HEK293 (cell line): ENCODE measurements around the gene ELL.

Experiments
- BCL11A ChIP-seq: fragments of 450-650 bp; formaldehyde crosslinking; IDR thresholded peaks from 2 replicates; pipeline ENCODE4 v1.5.1; 2016; ENCODE audit warnings: low read depth, missing biosample characterization, missing genetic modification characterization
- FEZF1 ChIP-seq: fragments of 450-650 bp; formaldehyde crosslinking; IDR thresholded peaks from 2 replicates; pipeline ENCODE4 v1.5.1; 2016; ENCODE audit warnings: missing biosample characterization, missing genetic modification characterization
- GLI4 ChIP-seq: fragments of 450-650 bp; formaldehyde crosslinking; IDR thresholded peaks from 2 replicates; pipeline ENCODE4 v1.5.1; 2016; ENCODE audit warnings: missing biosample characterization, missing genetic modification characterization
- GLIS2 ChIP-seq: fragments of 450-650 bp; formaldehyde crosslinking; IDR thresholded peaks from 2 replicates; pipeline ENCODE4 v1.5.1; 2016; ENCODE audit warnings: missing biosample characterization, missing genetic modification characterization
- KLF10 ChIP-seq: fragments of 450-650 bp; IDR thresholded peaks from 2 replicates; pipeline ENCODE4 v1.5.1; 2018; ENCODE audit warnings: missing biosample characterization, mild to moderate bottlenecking, missing genetic modification characterization
- ZNF112 ChIP-seq: fragments of 450-650 bp; formaldehyde crosslinking; IDR thresholded peaks from 2 replicates; pipeline ENCODE4 v1.5.0; 2017; ENCODE audit warnings: missing biosample characterization, missing genetic modification characterization
- ZNF157 ChIP-seq: fragments of 450-650 bp; formaldehyde crosslinking; IDR thresholded peaks from 2 replicates; pipeline ENCODE4 v1.5.1; 2016; ENCODE audit warnings: missing biosample characterization, missing genetic modification characterization
- ZNF19 ChIP-seq: fragments of 450-650 bp; formaldehyde crosslinking; IDR thresholded peaks from 2 replicates; pipeline ENCODE4; 2016; ENCODE audit warnings: missing biosample characterization, missing genetic modification characterization, low read depth
- ZNF23 ChIP-seq: fragments of 450-650 bp; formaldehyde crosslinking; IDR thresholded peaks from 2 replicates; pipeline ENCODE4 v1.5.1; 2016; ENCODE audit warnings: missing biosample characterization, missing genetic modification characterization, borderline replicate concordance
- ZNF354C ChIP-seq: fragments of 450-650 bp; formaldehyde crosslinking; IDR thresholded peaks from 2 replicates; pipeline ENCODE4 v1.5.1; 2016; ENCODE audit warnings: missing biosample characterization, missing genetic modification characterization, low read depth, borderline replicate concordance
- ZNF37A ChIP-seq: fragments of 450-650 bp; IDR thresholded peaks from 2 replicates; pipeline ENCODE4 v1.5.1; 2018; ENCODE audit warnings: missing biosample characterization, missing genetic modification characterization
- ZNF423 ChIP-seq: fragments of 450-650 bp; formaldehyde crosslinking; IDR thresholded peaks from 2 replicates; pipeline ENCODE4 v1.5.1; 2016; ENCODE audit warnings: missing biosample characterization, missing genetic modification characterization
- ZNF501 ChIP-seq: fragments of 450-650 bp; formaldehyde crosslinking; IDR thresholded peaks from 2 replicates; pipeline ENCODE4 v1.5.1; 2016; ENCODE audit warnings: missing biosample characterization, missing genetic modification characterization
- ZNF510 ChIP-seq: fragments of 450-650 bp; formaldehyde crosslinking; IDR thresholded peaks from 2 replicates; pipeline ENCODE4 v1.5.1; 2018; ENCODE audit warnings: mild to moderate bottlenecking, missing genetic modification characterization, missing biosample characterization; ENCODE audit not compliant: insufficient replicate concordance
- ZNF529 ChIP-seq: fragments of 450-650 bp; formaldehyde crosslinking; IDR thresholded peaks from 2 replicates; pipeline ENCODE4 v1.5.1; 2017; ENCODE audit warnings: missing genetic modification characterization, missing biosample characterization; ENCODE audit not compliant: insufficient replicate concordance
- ZNF571 ChIP-seq: fragments of 450-650 bp; formaldehyde crosslinking; IDR thresholded peaks from 2 replicates; pipeline ENCODE4 v1.5.0; 2017; ENCODE audit warnings: missing biosample characterization, missing genetic modification characterization
- ZNF677 ChIP-seq: fragments of 450-650 bp; IDR thresholded peaks from 2 replicates; pipeline ENCODE4 v1.5.0; 2018; ENCODE audit warnings: missing biosample characterization, mild to moderate bottlenecking, missing genetic modification characterization, moderate library complexity
- ZNF792 ChIP-seq: fragments of 450-650 bp; formaldehyde crosslinking; IDR thresholded peaks from 2 replicates; pipeline ENCODE4 v1.5.1; 2016; ENCODE audit warnings: missing biosample characterization, missing genetic modification characterization
- ZNF830 ChIP-seq: fragments of 450-650 bp; IDR thresholded peaks from 2 replicates; pipeline ENCODE4 v1.5.0; 2018; ENCODE audit warnings: missing biosample characterization, missing genetic modification characterization, low read depth, mild to moderate bottlenecking, moderate library complexity
- ZNF837 ChIP-seq: fragments of 450-650 bp; formaldehyde crosslinking; IDR thresholded peaks from 2 replicates; pipeline ENCODE4 v1.5.1; 2016; ENCODE audit warnings: missing biosample characterization, missing genetic modification characterization
- ZSCAN16 ChIP-seq: fragments of 450-650 bp; formaldehyde crosslinking; IDR thresholded peaks from 2 replicates; pipeline ENCODE4 v1.5.1; 2016; ENCODE audit warnings: missing biosample characterization, missing genetic modification characterization
- ZSCAN23 ChIP-seq: fragments of 450-650 bp; formaldehyde crosslinking; IDR thresholded peaks from 2 replicates; pipeline ENCODE4 v1.5.1; 2016; ENCODE audit warnings: missing biosample characterization, missing genetic modification characterization
- ZSCAN30 ChIP-seq: fragments of 450-650 bp; IDR thresholded peaks from 2 replicates; pipeline ENCODE4 v1.5.1; 2018; ENCODE audit warnings: missing biosample characterization, mild to moderate bottlenecking, missing genetic modification characterization, moderate library complexity
- TF ChIP-seq, protein P1 (sequence below): fragments of 450-650 bp; formaldehyde crosslinking; IDR thresholded peaks from 2 replicates; pipeline ENCODE4 v1.5.1; 2016; ENCODE audit warnings: missing biosample characterization, missing genetic modification characterization, low read depth
- TF ChIP-seq, protein P2 (sequence below): fragments of 450-650 bp; formaldehyde crosslinking; IDR thresholded peaks from 2 replicates; pipeline ENCODE4 v1.5.1; 2016; ENCODE audit warnings: missing biosample characterization, missing genetic modification characterization, borderline replicate concordance
- TF ChIP-seq, protein P3 (sequence below): fragments of 450-650 bp; formaldehyde crosslinking; IDR thresholded peaks from 2 replicates; pipeline ENCODE4 v1.5.1; 2016; ENCODE audit warnings: missing biosample characterization, missing genetic modification characterization
- TF ChIP-seq, protein P4 (sequence below): fragments of 450-650 bp; formaldehyde crosslinking; IDR thresholded peaks from 2 replicates; pipeline ENCODE4 v1.5.1; 2016; ENCODE audit warnings: missing biosample characterization, missing genetic modification characterization
- TF ChIP-seq, protein P5 (sequence below): fragments of 450-650 bp; formaldehyde crosslinking; IDR thresholded peaks from 2 replicates; pipeline ENCODE4 v1.5.1; 2016; ENCODE audit warnings: missing biosample characterization, missing genetic modification characterization
- TF ChIP-seq, protein P6 (sequence below): fragments of 450-650 bp; formaldehyde crosslinking; IDR thresholded peaks from 2 replicates; pipeline ENCODE4 v1.5.0; 2017; ENCODE audit warnings: missing biosample characterization, missing genetic modification characterization, borderline replicate concordance

ELL gene

DNA sequence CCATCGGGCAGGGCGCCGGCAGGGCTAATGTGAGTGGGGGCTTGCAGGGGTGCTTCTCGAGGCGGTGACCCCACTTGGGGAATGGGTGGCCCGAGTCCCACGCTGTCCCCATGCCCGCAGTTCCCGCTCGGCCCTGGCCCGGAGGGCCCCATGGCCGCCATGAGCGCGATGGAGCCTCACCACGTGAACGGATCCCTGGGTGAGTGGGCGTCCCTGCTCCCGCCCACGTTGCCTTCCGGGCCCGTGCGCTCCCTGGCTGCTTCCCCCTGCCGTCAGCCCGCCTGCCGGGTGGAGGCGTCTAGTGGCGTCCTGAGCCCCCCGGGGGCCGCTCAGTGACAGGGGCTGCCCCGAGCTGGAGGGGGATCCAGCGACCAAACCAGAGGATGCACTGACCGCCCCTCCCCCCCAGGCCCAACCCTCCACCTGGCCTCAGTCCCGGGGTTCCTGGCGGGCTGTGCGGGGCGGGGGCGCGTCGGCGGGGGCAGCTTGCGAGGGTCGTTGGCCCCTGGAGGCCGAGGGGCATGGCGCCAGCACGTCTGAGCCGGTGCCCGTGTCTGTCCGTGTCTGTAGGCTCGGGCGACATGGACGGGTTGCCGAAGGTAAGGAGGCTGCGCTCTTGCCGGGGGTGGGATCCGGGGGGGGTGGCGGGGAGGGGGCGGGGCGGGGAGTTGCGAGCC lies 88.7 kb downstream of the ELL start (continued):
- TF ChIP-seq, protein P1, sequence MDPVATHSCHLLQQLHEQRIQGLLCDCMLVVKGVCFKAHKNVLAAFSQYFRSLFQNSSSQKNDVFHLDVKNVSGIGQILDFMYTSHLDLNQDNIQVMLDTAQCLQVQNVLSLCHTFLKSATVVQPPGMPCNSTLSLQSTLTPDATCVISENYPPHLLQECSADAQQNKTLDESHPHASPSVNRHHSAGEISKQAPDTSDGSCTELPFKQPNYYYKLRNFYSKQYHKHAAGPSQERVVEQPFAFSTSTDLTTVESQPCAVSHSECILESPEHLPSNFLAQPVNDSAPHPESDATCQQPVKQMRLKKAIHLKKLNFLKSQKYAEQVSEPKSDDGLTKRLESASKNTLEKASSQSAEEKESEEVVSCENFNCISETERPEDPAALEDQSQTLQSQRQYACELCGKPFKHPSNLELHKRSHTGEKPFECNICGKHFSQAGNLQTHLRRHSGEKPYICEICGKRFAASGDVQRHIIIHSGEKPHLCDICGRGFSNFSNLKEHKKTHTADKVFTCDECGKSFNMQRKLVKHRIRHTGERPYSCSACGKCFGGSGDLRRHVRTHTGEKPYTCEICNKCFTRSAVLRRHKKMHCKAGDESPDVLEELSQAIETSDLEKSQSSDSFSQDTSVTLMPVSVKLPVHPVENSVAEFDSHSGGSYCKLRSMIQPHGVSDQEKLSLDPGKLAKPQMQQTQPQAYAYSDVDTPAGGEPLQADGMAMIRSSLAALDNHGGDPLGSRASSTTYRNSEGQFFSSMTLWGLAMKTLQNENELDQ (tag by site-specific recombination): no peak
- TF ChIP-seq ZNF837 (tag by site-specific recombination): no peak
- TF ChIP-seq ZNF354C (tag by site-specific recombination): no peak
- TF ChIP-seq ZNF792 (tag by site-specific recombination): no peak
- no peak for TF ChIP-seq ZNF112 (tag by site-specific recombination)
- no peak for TF ChIP-seq ZNF23 (tag by site-specific recombination)
- TF ChIP-seq ZNF423: peak; percentile 60
- TF ChIP-seq ZSCAN16 (tag by site-specific recombination): no peak
- no peak for TF ChIP-seq ZNF37A (tag by site-specific recombination)
- no peak for TF ChIP-seq GLI4 (tag by site-specific recombination)
- no peak for TF ChIP-seq ZNF19 (tag by site-specific recombination)
- TF ChIP-seq, protein P2, sequence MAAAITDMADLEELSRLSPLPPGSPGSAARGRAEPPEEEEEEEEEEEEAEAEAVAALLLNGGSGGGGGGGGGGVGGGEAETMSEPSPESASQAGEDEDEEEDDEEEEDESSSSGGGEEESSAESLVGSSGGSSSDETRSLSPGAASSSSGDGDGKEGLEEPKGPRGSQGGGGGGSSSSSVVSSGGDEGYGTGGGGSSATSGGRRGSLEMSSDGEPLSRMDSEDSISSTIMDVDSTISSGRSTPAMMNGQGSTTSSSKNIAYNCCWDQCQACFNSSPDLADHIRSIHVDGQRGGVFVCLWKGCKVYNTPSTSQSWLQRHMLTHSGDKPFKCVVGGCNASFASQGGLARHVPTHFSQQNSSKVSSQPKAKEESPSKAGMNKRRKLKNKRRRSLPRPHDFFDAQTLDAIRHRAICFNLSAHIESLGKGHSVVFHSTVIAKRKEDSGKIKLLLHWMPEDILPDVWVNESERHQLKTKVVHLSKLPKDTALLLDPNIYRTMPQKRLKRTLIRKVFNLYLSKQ: peak; percentile 45; the same call in 1 of the 2 replicates
- TF ChIP-seq FEZF1: no peak
- TF ChIP-seq ZNF529 (tag by site-specific recombination): no peak
- TF ChIP-seq, protein P3, sequence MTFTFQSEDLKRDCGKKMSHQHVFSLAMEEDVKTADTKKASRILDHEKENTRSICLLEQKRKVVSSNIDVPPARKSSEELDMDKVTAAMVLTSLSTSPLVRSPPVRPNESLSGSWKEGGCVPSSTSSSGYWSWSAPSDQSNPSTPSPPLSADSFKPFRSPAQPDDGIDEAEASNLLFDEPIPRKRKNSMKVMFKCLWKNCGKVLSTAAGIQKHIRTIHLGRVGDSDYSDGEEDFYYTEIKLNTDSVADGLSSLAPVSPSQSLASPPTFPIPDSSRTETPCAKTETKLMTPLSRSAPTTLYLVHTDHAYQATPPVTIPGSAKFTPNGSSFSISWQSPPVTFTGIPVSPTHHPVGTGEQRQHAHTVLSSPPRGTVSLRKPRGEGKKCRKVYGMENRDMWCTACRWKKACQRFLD (tag by site-specific recombination): no peak
- TF ChIP-seq ZNF571 (tag by site-specific recombination): no peak
- peak; percentile 57; the same call in 1 of the 2 replicates for TF ChIP-seq BCL11A (tag by site-specific recombination)
- TF ChIP-seq, protein P4, sequence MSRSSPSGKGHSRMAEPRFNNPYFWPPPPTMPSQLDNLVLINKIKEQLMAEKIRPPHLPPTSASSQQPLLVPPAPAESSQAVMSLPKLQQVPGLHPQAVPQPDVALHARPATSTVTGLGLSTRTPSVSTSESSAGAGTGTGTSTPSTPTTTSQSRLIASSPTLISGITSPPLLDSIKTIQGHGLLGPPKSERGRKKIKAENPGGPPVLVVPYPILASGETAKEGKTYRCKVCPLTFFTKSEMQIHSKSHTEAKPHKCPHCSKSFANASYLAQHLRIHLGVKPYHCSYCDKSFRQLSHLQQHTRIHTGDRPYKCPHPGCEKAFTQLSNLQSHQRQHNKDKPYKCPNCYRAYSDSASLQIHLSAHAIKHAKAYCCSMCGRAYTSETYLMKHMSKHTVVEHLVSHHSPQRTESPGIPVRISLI (tag by site-specific recombination): no peak
- TF ChIP-seq ZNF677 (tag by site-specific recombination): no peak
- TF ChIP-seq ZNF510 (tag by site-specific recombination): no peak
- peak; percentile 69 for TF ChIP-seq ZSCAN30 (tag by site-specific recombination)
- no peak for TF ChIP-seq ZSCAN23
- peak; percentile 94 for TF ChIP-seq ZNF501 (tag by site-specific recombination)
- TF ChIP-seq GLIS2: peak; percentile 93
- no peak for TF ChIP-seq ZNF157 (tag by site-specific recombination)
- TF ChIP-seq, protein P5, sequence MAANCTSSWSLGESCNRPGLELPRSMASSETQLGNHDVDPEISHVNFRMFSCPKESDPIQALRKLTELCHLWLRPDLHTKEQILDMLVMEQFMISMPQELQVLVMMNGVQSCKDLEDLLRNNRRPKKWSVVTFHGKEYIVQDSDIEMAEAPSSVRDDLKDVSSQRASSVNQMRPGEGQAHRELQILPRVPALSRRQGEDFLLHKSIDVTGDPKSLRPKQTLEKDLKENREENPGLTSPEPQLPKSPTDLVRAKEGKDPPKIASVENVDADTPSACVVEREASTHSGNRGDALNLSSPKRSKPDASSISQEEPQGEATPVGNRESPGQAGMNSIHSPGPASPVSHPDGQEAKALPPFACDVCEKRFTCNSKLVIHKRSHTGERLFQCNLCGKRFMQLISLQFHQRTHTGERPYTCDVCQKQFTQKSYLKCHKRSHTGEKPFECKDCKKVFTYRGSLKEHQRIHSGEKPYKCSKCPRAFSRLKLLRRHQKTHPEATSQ (tag by site-specific recombination): 0 out of 2 replicates have a peak, but pooled peaks have one; percentile 49
- no peak for TF ChIP-seq ZNF830 (tag by site-specific recombination)
- TF ChIP-seq, protein P6, sequence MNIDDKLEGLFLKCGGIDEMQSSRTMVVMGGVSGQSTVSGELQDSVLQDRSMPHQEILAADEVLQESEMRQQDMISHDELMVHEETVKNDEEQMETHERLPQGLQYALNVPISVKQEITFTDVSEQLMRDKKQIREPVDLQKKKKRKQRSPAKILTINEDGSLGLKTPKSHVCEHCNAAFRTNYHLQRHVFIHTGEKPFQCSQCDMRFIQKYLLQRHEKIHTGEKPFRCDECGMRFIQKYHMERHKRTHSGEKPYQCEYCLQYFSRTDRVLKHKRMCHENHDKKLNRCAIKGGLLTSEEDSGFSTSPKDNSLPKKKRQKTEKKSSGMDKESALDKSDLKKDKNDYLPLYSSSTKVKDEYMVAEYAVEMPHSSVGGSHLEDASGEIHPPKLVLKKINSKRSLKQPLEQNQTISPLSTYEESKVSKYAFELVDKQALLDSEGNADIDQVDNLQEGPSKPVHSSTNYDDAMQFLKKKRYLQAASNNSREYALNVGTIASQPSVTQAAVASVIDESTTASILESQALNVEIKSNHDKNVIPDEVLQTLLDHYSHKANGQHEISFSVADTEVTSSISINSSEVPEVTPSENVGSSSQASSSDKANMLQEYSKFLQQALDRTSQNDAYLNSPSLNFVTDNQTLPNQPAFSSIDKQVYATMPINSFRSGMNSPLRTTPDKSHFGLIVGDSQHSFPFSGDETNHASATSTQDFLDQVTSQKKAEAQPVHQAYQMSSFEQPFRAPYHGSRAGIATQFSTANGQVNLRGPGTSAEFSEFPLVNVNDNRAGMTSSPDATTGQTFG (tag by site-specific recombination): peak; percentile 76; the same call in 1 of the 2 replicates
- TF ChIP-seq KLF10 (tag by site-specific recombination): peak; percentile 82
